Calu3 (cell line): Measurements from ENCODE around the gene MTURN. TPM values are rescaled to one million over a fixed set of nuclear protein-coding genes. Genes with fewer than 3 reads are reported as not detected.
"Not testable (repeated sequence)": the region's sequence is repeated elsewhere in the genome, so short reads cannot be mapped to it uniquely, and the experiment has no call there.

ENCODE experiments used
- BruUV-seq: library from RNA; stranded (reverse); fragments of 400-500 nt; replicated peaks from 2 replicates; lab custom pipeline; 2021; lab: Mats Ljungman, UMichigan
- CTCF ChIA-PET: fragments of 300-600 bp; sonication (Branson Sonifier 250); formaldehyde crosslinking; loops from one replicate; lab custom pipeline; 2022; ENCODE audit warnings: antibody characterized with exemption; lab: Charles Lee
- DNase-seq: peaks from one replicate; pipeline ENCODE4 v3.0.0; 2022
- H3K27ac Mint-ChIP-seq: one replicate; pipeline ENCODE4 v1.8.0; 2022; ENCODE audit warnings: mixed read lengths; ENCODE audit not compliant: unreplicated experiment
- H3K27me3 Mint-ChIP-seq: one replicate; pipeline ENCODE4 v1.8.0; 2022; ENCODE audit warnings: mixed read lengths; ENCODE audit not compliant: unreplicated experiment
- H3K36me3 Mint-ChIP-seq: one replicate; pipeline ENCODE4 v1.8.0; 2022; ENCODE audit warnings: mild to moderate bottlenecking, moderate library complexity, mixed read lengths; ENCODE audit not compliant: insufficient read depth, unreplicated experiment
- H3K4me1 Mint-ChIP-seq: one replicate; pipeline ENCODE4 v1.8.0; 2022; ENCODE audit warnings: mild to moderate bottlenecking, low read depth, mixed read lengths; ENCODE audit not compliant: unreplicated experiment
- H3K4me3 Mint-ChIP-seq: one replicate; pipeline ENCODE4 v1.8.0; 2022; ENCODE audit warnings: mild to moderate bottlenecking, low read depth, moderate library complexity, mixed read lengths; ENCODE audit not compliant: unreplicated experiment
- H3K9me3 Mint-ChIP-seq: one replicate; pipeline ENCODE4 v1.8.0; 2022; ENCODE audit warnings: low read depth, mixed read lengths; ENCODE audit not compliant: unreplicated experiment
- intact Hi-C: fragments of 100-400 bp; cut with micrococcal nuclease; formaldehyde crosslinking; loops from one replicate; pipeline ENCODE4 v1.10.0; 2022; ENCODE audit not compliant: unreplicated experiment
- total RNA-seq: library from RNA; stranded (reverse); gene quantifications from 2 replicates; pipeline ENCODE4 v1.2.3, GENCODE V29; 2022
- TF ChIP-seq, protein P1 (sequence below): fragments of 200-600 bp; IDR thresholded peaks from one replicate; pipeline ENCODE4 v1.8.0; 2022; ENCODE audit warnings: antibody characterized with exemption; ENCODE audit not compliant: unreplicated experiment

The MTURN gene
- total RNA-seq, 1 experiment from 2014 or later, result 6.5 TPM

DNA sequence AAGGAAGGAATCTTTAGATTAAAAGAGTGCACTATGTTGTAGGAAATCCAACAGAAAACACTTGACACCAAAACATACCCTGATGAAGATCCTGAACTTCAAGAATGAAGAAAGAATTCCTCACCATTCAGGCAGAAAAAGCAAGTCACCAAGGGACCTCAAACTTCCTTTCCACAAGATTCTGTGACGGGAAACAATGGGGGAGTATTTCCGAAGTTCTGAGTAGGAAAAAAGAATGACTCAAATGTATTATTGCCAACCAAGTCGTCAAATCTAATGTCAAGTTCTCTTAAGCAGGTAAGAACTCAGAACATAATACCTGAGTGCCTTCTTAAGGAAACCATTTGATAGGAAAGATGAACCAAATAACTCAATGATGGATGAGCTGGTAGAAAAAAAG lies 44.7 kb upstream of the MTURN start:
- no peak for DNase-seq
- no peaks in the 10 kb centered on the region for H3K27me3 Mint-ChIP-seq
- H3K9me3 Mint-ChIP-seq, result no peaks in the 10 kb centered on the region
- no peaks in the 10 kb centered on the region for H3K4me1 Mint-ChIP-seq
- no TSS peak for BruUV-seq
- no peak overlapping the region for H3K27ac Mint-ChIP-seq
- TF ChIP-seq, protein P1, sequence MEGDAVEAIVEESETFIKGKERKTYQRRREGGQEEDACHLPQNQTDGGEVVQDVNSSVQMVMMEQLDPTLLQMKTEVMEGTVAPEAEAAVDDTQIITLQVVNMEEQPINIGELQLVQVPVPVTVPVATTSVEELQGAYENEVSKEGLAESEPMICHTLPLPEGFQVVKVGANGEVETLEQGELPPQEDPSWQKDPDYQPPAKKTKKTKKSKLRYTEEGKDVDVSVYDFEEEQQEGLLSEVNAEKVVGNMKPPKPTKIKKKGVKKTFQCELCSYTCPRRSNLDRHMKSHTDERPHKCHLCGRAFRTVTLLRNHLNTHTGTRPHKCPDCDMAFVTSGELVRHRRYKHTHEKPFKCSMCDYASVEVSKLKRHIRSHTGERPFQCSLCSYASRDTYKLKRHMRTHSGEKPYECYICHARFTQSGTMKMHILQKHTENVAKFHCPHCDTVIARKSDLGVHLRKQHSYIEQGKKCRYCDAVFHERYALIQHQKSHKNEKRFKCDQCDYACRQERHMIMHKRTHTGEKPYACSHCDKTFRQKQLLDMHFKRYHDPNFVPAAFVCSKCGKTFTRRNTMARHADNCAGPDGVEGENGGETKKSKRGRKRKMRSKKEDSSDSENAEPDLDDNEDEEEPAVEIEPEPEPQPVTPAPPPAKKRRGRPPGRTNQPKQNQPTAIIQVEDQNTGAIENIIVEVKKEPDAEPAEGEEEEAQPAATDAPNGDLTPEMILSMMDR, result no peak
- CTCF ChIA-PET, result interaction anchor here (0.6 kb wide), 1 partner anchor 409 kb away, joined by 3 read pairs; no protein-coding TSS in a partner anchor
- intact Hi-C loops, result no loop called here
- H3K4me3 Mint-ChIP-seq, result no peak overlapping the region
- H3K36me3 Mint-ChIP-seq, result no peaks in the 10 kb centered on the region

DNA sequence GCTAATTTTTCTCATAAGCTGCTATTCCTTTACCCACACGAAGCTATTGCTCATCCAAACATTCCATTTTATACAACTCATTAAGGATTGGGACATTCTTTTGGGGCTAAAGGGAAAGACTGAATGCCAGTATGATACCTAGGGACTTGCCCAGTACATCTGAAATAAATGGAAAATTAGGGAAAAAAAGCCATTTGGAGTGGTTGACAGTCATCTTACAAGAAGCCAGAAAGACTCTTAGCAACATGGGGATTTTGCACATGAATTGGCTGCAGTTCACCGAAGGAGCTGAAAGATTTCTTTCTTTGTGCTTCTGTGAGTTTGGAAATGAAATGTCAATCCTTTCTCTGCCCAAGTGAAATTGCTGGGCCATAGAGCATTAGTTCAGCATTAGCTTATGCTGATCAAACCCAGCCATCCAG lies 43.3 kb upstream of the MTURN start:
- DNase-seq, result no peak
- CTCF ChIA-PET, result no interaction called here
- H3K4me3 Mint-ChIP-seq, result no peak overlapping the region
- no peaks in the 10 kb centered on the region for H3K4me1 Mint-ChIP-seq
- no peaks in the 10 kb centered on the region for H3K27me3 Mint-ChIP-seq
- H3K9me3 Mint-ChIP-seq, result no peaks in the 10 kb centered on the region
- intact Hi-C loops, result no loop called here
- no peak overlapping the region for H3K27ac Mint-ChIP-seq
- no peaks in the 10 kb centered on the region for H3K36me3 Mint-ChIP-seq
- no TSS peak for BruUV-seq
- TF ChIP-seq, protein P1, result no peak

DNA sequence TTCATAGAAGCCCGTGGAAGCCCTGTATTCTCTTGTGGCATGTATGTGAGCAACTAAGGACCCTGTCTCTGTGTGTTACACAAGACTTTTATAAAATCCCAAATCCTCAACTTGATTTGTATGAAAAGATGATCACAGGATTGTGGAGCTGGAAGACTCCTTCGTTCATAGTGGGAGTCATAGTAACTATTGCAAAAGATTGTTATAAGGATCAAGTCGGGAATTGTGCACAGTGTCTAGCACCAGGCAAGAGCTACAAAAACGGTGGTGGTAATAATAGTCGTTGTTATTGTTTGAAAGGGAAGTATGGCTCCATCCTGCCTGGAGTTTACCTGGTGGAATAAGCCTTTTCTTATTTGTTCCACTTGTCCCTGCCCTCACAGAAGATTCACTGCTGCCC lies 42.8 kb upstream of the MTURN start:
- Mint-ChIP-seq H3K9me3 (peaks cover under 1% of the 10 kb centered on the region), H3K4me3 (no peak overlapping the region), H3K27ac (no peak overlapping the region), H3K4me1 (no peaks in the 10 kb centered on the region), H3K27me3 (no peaks in the 10 kb centered on the region), H3K36me3 (no peaks in the 10 kb centered on the region)
- TF ChIP-seq, protein P1, result no peak
- no TSS peak for BruUV-seq
- no peak for DNase-seq
- CTCF ChIA-PET, result no interaction called here
- intact Hi-C loops, result no loop called here

DNA sequence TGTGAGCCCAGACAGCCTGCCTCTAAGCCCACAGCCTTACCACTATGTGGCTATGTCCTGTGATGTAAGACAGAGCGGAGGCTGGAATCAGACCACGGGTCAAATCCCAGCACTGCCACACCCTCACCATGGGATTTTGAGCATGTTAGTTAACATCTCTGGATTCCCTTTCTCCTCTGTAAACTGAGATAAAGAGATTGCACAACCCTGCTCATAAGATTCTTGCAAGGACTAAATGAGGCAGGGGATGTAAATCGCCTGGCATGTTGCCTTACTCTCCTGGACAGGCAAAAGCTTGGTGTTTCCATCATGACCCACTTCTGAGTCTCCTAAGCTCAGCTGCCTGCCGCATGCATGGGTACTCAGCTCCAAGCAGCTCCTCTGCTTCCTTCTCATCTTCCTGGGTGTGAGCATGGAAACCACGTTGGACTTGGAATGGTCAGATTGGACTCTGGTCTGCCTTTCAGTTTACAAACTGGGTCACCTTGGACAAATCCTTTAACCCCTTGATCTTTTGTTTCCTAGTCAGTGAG lies 41.3 kb upstream of the MTURN start:
- peaks cover 8% of the 10 kb centered on the region for H3K9me3 Mint-ChIP-seq
- no peak overlapping the region for H3K4me3 Mint-ChIP-seq
- no peak overlapping the region for H3K27ac Mint-ChIP-seq
- H3K36me3 Mint-ChIP-seq, result no peaks in the 10 kb centered on the region
- no peaks in the 10 kb centered on the region for H3K4me1 Mint-ChIP-seq
- CTCF ChIA-PET, result no interaction called here
- no peak for DNase-seq
- TF ChIP-seq, protein P1, result no peak
- H3K27me3 Mint-ChIP-seq, result no peaks in the 10 kb centered on the region
- BruUV-seq, result no TSS peak
- intact Hi-C loops, result no loop called here

DNA sequence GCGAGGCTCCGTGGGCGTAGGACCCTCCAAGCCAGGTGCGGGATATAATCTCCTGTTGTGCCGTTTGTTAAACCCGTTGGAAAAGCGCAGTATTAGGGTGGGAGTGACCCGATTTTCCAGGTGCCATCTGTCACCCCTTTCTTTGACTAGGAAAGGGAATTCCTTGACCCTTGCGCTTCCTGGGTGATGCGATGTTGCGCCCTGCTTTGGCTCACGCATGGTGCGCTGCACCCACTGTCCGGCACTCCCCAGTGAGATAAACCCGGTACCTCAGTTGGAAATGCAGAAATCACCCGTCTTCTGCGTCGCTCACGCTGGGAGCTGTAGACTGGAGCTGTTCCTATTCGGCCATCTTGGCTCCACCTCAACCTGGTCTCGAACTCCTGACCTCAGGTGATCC lies 36.2 kb upstream of the MTURN start:
- H3K27ac Mint-ChIP-seq, H3K4me1 Mint-ChIP-seq, H3K27me3 Mint-ChIP-seq, BruUV-seq, DNase-seq, CTCF ChIA-PET, intact Hi-C loops, H3K36me3 Mint-ChIP-seq, H3K9me3 Mint-ChIP-seq, H3K4me3 Mint-ChIP-seq: not testable (repeated sequence)
